K562 (cell line): ENCODE measurements around the gene AAK1. TPM values are rescaled to one million over a fixed set of nuclear protein-coding genes. Genes with fewer than 3 reads are reported as not detected.

ENCODE experiments used
- ARNT ChIP-seq, 2 experiments: fragments of 450-650 bp; IDR thresholded peaks; 2 replicates each; pipeline ENCODE4 v1.6.1; 2016; ENCODE audit warnings: mild to moderate bottlenecking in 1 of 2
- ATF3 ChIP-seq, 2 experiments: fragments of 450-650 bp in 1 of 2; sonication (generic) in 1 of 2; formaldehyde crosslinking in 1 of 2; IDR thresholded peaks in 1 of 2; conservative IDR thresholded peaks in 1 of 2; 2 replicates each; pipeline versions ENCODE4 v1.6.1 to v1.8.1; 2016 to 2023; ENCODE audit warnings: mild to moderate bottlenecking in 2 of 2, moderate library complexity in 2 of 2, inconsistent platforms in 1 of 2, missing genetic modification reagents in 1 of 2
- CEBPG ChIP-seq, 3 experiments: fragments of 200-800 bp in 1 of 3; sonication (Bioruptor generic) in 1 of 3; sonication (generic) in 1 of 3; formaldehyde crosslinking in 1 of 3; IDR thresholded peaks in 2 of 3; conservative IDR thresholded peaks in 1 of 3; 2 replicates each; pipeline versions ENCODE4 v1.6.1 to v1.8.0; 2016 to 2022; ENCODE audit warnings: missing compliant biosample characterization in 2 of 3, missing genetic modification characterization in 2 of 3, mild to moderate bottlenecking in 1 of 3, missing genetic modification reagents in 1 of 3
- DACH1 ChIP-seq: fragments of 450-650 bp; IDR thresholded peaks from 2 replicates; pipeline ENCODE4 v1.6.1; 2018; ENCODE audit not compliant: partially characterized antibody
- DPF2 ChIP-seq: fragments of 450-650 bp; IDR thresholded peaks from 2 replicates; pipeline ENCODE4 v1.6.1; 2016
- FOSL1 ChIP-seq: fragments of 200-800 bp; sonication (Bioruptor generic); conservative IDR thresholded peaks from 2 replicates; pipeline ENCODE4 v1.6.1; 2016; ENCODE audit warnings: missing genetic modification characterization, missing compliant biosample characterization
- GABPB2 ChIP-seq: fragments of 250-450 bp; sonication (Bioruptor Pico); conservative IDR thresholded peaks from 2 replicates; pipeline ENCODE4 v1.5.1; 2021; ENCODE audit warnings: mild to moderate bottlenecking
- HDAC6 ChIP-seq: IDR thresholded peaks from 2 replicates; pipeline ENCODE4 v1.6.1; 2012; ENCODE audit warnings: low read depth, mild to moderate bottlenecking, control low read depth, inconsistent platforms, low read length, moderate library complexity
- ILF3 ChIP-seq: fragments of 450-650 bp; IDR thresholded peaks from 2 replicates; pipeline ENCODE4 v1.6.1; 2018; ENCODE audit warnings: antibody characterized with exemption, mild to moderate bottlenecking, moderate library complexity, borderline replicate concordance
- JUN ChIP-seq, 2 experiments: sonication (generic) in 1 of 2; formaldehyde crosslinking in 1 of 2; IDR thresholded peaks; 2 replicates each; pipeline versions ENCODE4 v1.6.1 to v1.8.0; 2012 to 2022; ENCODE audit warnings: borderline replicate concordance in 2 of 2, mild to moderate bottlenecking in 2 of 2, improper control_type of control experiment in 1 of 2, low read depth in 1 of 2, low read length in 1 of 2, missing genetic modification reagents in 1 of 2
- MAZ ChIP-seq, 2 experiments: fragments of 450-650 bp in 1 of 2; sonication (generic) in 1 of 2; formaldehyde crosslinking; IDR thresholded peaks in 1 of 2; conservative IDR thresholded peaks in 1 of 2; 2 replicates each; pipeline versions ENCODE4 v1.4.0 to v1.5.0; 2020; ENCODE audit warnings: mild to moderate bottlenecking in 1 of 2, missing genetic modification reagents in 1 of 2
- NUFIP1 ChIP-seq: fragments of 450-650 bp; IDR thresholded peaks from 2 replicates; pipeline ENCODE4 v1.6.1; 2018; ENCODE audit not compliant: partially characterized antibody
- RNF2 ChIP-seq: sonication (generic); IDR thresholded peaks from 2 replicates; pipeline ENCODE4 v1.6.1; 2016
- SETDB1 ChIP-seq: IDR thresholded peaks from one replicate; pipeline ENCODE4 v1.6.1; 2012; ENCODE audit warnings: low read length, control low read depth, inconsistent platforms
- TCF7 ChIP-seq: sonication (generic); IDR thresholded peaks from 2 replicates; pipeline ENCODE4 v1.6.1; 2016; ENCODE audit warnings: antibody characterized with exemption, borderline replicate concordance
- ZBTB11 ChIP-seq, 3 experiments: fragments of 200-800 bp in 1 of 3; fragments of 250-450 bp in 1 of 3; fragments of 450-650 bp in 1 of 3; sonication (Bioruptor Pico) in 1 of 3; sonication (Bioruptor generic) in 1 of 3; formaldehyde crosslinking in 1 of 3; IDR thresholded peaks; 2 replicates each; pipeline versions ENCODE4 v1.6.1 to v1.8.0; 2016 to 2022; ENCODE audit warnings: mild to moderate bottlenecking in 2 of 3, missing genetic modification characterization in 2 of 3, missing compliant biosample characterization in 1 of 3, moderate library complexity in 1 of 3
- ZNF175 ChIP-seq: fragments of 200-800 bp; sonication (Bioruptor generic); IDR thresholded peaks from 2 replicates; pipeline ENCODE4 v1.6.1; 2016; ENCODE audit warnings: low read depth, mild to moderate bottlenecking, missing genetic modification characterization, missing compliant biosample characterization
- polyA plus RNA-seq, 8 experiments: library from polyadenylated mRNA; depleted of rRNA in 4 of 8; stranded (reverse) in 5 of 8; unstranded in 3 of 8; fragments of >200 nt; fragmentation: Nextera tagmentation in 2 of 8; fragmentation: Illumina TruSeq in 1 of 8; extraction: Ambion mirVana in 2 of 8; extraction: Trizol in 1 of 8; gene quantifications; 2 replicates each; pipeline versions ENCODE4 v1.2.1 to v1.2.3, GENCODE V29; 2011 to 2014; ENCODE audit warnings: inconsistent platforms in 1 of 8, missing spikeins in 1 of 8
- total RNA-seq, 7 experiments: library from RNA; depleted of rRNA in 6 of 7; stranded (reverse); fragments of >200 nt in 6 of 7; fragmentation: Illumina TruSeq in 2 of 7; extraction: Trizol in 2 of 7; gene quantifications; 2 replicates each; pipeline versions ENCODE4 v1.2.1 to v1.2.3, GENCODE V29; 2011 to 2021; ENCODE audit warnings: low replicate concordance in 1 of 7
- TF ChIP-seq, protein P1 (sequence below): fragments of 250-450 bp; sonication (Bioruptor Pico); IDR thresholded peaks from 2 replicates; pipeline ENCODE4 v1.8.0; 2022; ENCODE audit warnings: inconsistent platforms, mild to moderate bottlenecking, moderate library complexity, borderline replicate concordance

Gene AAK1
- total and polyA plus RNA-seq, 9 of the 15 experiments (the other 6 are each of a cell fraction or from before 2014, with no cell fraction given) = 0.89 to 17.1 (median 6.0) TPM

- TF ChIP-seq HDAC6 (no peak), NUFIP1 (no peak), ILF3 (no peak; the same call in 1 of the 2 replicates), MAZ (CRISPR knock-in tag; conservative IDR thresholded peaks at IDR 0.05 in 1 of 2, IDR thresholded peaks at IDR 0.05 in 1 of 2) (0 out of 4 replicates have a peak, but pooled peaks of 1 of the 2 experiments have one; percentile 28), JUN (IDR thresholded peaks at IDR 0.05; ENCODE audit: borderline replicate concordance, low read depth, low read length) (peak; percentile 92), JUN (CRISPR knock-in tag; IDR thresholded peaks at IDR 0.05; ENCODE audit: borderline replicate concordance) (no peak), FOSL1 (tag) (peak; percentile 99), CEBPG (CRISPR knock-in tag; IDR thresholded peaks at IDR 0.05) (no peak; the same call in 1 of the 2 replicates), CEBPG (tag; conservative IDR thresholded peaks at IDR 0.05 in 1 of 2, IDR thresholded peaks at IDR 0.05 in 1 of 2) (peak in 1 of 2 experiments; percentile 65; a peak in 2 of 4 replicates), ARNT (IDR thresholded peaks at IDR 0.05) (peak; percentile 33 to 61; a peak in 2 of 4 replicates), ZBTB11 (CRISPR knock-in tag; IDR thresholded peaks at IDR 0.05) (peak in 1 of 3 experiments; percentile 66; a peak in 2 of 6 replicates), GABPB2 (no peak), ATF3 (IDR thresholded peaks at IDR 0.05) (peak; percentile 95), ATF3 (CRISPR knock-in tag; conservative IDR thresholded peaks at IDR 0.05) (peak; percentile 58; the same call in 1 of the 2 replicates), DPF2 (peak; percentile 99), ZNF175 (0 out of 2 replicates have a peak, but pooled peaks have one; percentile 36), TCF7 (peak; percentile 77; the same call in 1 of the 2 replicates), SETDB1 (no peak), DACH1 (no peak), RNF2 (peak; percentile 60; the same call in 1 of the 2 replicates)
- TF ChIP-seq, protein P1, sequence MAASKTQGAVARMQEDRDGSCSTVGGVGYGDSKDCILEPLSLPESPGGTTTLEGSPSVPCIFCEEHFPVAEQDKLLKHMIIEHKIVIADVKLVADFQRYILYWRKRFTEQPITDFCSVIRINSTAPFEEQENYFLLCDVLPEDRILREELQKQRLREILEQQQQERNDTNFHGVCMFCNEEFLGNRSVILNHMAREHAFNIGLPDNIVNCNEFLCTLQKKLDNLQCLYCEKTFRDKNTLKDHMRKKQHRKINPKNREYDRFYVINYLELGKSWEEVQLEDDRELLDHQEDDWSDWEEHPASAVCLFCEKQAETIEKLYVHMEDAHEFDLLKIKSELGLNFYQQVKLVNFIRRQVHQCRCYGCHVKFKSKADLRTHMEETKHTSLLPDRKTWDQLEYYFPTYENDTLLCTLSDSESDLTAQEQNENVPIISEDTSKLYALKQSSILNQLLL (CRISPR knock-in tag) = no peak
These were observed 42.3 kb downstream of the AAK1 start (continued) for GRCh38 chr2:69601179-69601612.
